A673 (cell line): ENCODE results near the gene PAPPA. TPM values are rescaled to one million over a fixed set of nuclear protein-coding genes. Genes with fewer than 3 reads are reported as not detected.

Source experiments
- BruUV-seq: library from RNA; stranded (reverse); fragments of 400-500 nt; replicated peaks from 2 replicates; lab custom pipeline; 2021; lab: Mats Ljungman, UMichigan
- CTCF ChIA-PET: fragments of 300-600 bp; sonication (Branson Sonifier 250); formaldehyde crosslinking; loops from one replicate; lab custom pipeline; 2022; ENCODE audit warnings: antibody characterized with exemption; lab: Charles Lee
- POLR2A ChIA-PET: fragments of 300-600 bp; sonication (Branson Sonifier 250); formaldehyde crosslinking; loops from one replicate; lab custom pipeline; 2022; ENCODE audit warnings: antibody characterized with exemption; ENCODE audit not compliant: low non-redundant PET; lab: Charles Lee
- DNase-seq: peaks from one replicate; pipeline ENCODE4 v3.0.0-alpha.2; 2015; ENCODE audit warnings: low spot score
- H3K27ac ChIP-seq: fragments of 200-600 bp; sonication (generic); 2 replicates; pipeline ENCODE4 v1.5.1; 2016; ENCODE audit warnings: mixed run types, low read depth, mild to moderate bottlenecking, mixed read lengths, antibody characterized with exemption, low read length; ENCODE audit not compliant: poor library complexity, severe bottlenecking
- H3K27me3 ChIP-seq: fragments of 200-600 bp; sonication (generic); replicated peaks from 2 replicates; pipeline ENCODE4 v1.6.1; 2017; ENCODE audit warnings: mixed run types, low read depth, mild to moderate bottlenecking, mixed read lengths, antibody characterized with exemption, low read length; ENCODE audit not compliant: insufficient read depth, poor library complexity
- H3K36me3 ChIP-seq: fragments of 200-600 bp; sonication (generic); 2 replicates; pipeline ENCODE4 v1.6.1; 2016; ENCODE audit warnings: mixed run types, mild to moderate bottlenecking, mixed read lengths, antibody characterized with exemption, low read length; ENCODE audit not compliant: insufficient read depth, poor library complexity, severe bottlenecking
- H3K4me1 ChIP-seq: fragments of 200-600 bp; sonication (generic); 2 replicates; pipeline ENCODE4 v1.6.1; 2017; ENCODE audit warnings: mixed run types, mild to moderate bottlenecking, mixed read lengths, antibody characterized with exemption, low read length; ENCODE audit not compliant: insufficient read depth, poor library complexity, severe bottlenecking
- H3K4me3 ChIP-seq: fragments of 200-600 bp; sonication (generic); 2 replicates; pipeline ENCODE4 v1.5.1; 2016; ENCODE audit warnings: low read depth, mixed run types, mild to moderate bottlenecking, mixed read lengths, low read length; ENCODE audit not compliant: poor library complexity, severe bottlenecking
- H3K9me3 ChIP-seq: fragments of 200-600 bp; sonication (generic); 2 replicates; pipeline ENCODE4 v1.6.1; 2016; ENCODE audit warnings: mixed run types, low read depth, mild to moderate bottlenecking, mixed read lengths, antibody characterized with exemption, low read length; ENCODE audit not compliant: poor library complexity, severe bottlenecking
- CTCF ChIP-seq: fragments of 300-800, 200-600 bp; sonication (generic); conservative IDR thresholded peaks from 2 replicates; pipeline ENCODE4 v1.5.1; 2017; ENCODE audit warnings: low read depth, mild to moderate bottlenecking, antibody characterized with exemption, low read length, moderate library complexity, mixed read lengths
- EZH2 ChIP-seq: fragments of 200-600 bp; sonication (generic); IDR thresholded peaks from 2 replicates; pipeline ENCODE4 v1.6.1; 2017; ENCODE audit warnings: borderline replicate concordance, low read depth, mild to moderate bottlenecking, mixed read lengths, antibody characterized with exemption, low read length; ENCODE audit not compliant: poor library complexity, severe bottlenecking
- intact Hi-C: fragments of 100-400 bp; cut with micrococcal nuclease; formaldehyde crosslinking; loops from one replicate; pipeline ENCODE4 v1.10.0; 2022; ENCODE audit not compliant: unreplicated experiment
- total RNA-seq: library from RNA; stranded (reverse); gene quantifications from 2 replicates; pipeline ENCODE4 v1.2.3, GENCODE V29; 2021

The PAPPA gene
- total RNA-seq, 1 experiment from 2014 or later: 47.4 TPM

- CTCF ChIA-PET: no interaction called here
- intact Hi-C loops: no loop called here
- H3K27ac ChIP-seq: no peak overlapping the region
- H3K9me3 ChIP-seq: no peaks in the 10 kb centered on the region
- POLR2A ChIA-PET: interaction anchor here (0.6 kb wide), 1 partner anchor 525 kb away, joined by 3 read pairs; no protein-coding TSS in a partner anchor
- no TSS peak for BruUV-seq
- DNase-seq: no peak
- H3K36me3 ChIP-seq: peaks cover 43% of the 10 kb centered on the region
- no peak overlapping the region for H3K4me3 ChIP-seq
- no peaks in the 10 kb centered on the region for H3K27me3 ChIP-seq
- H3K4me1 ChIP-seq: no peaks in the 10 kb centered on the region
- TF ChIP-seq CTCF (no peak), EZH2 (no peak)
Measured at GRCh38 chr9:116198344-116198743, 44.8 kb downstream of the PAPPA start.

- TF ChIP-seq CTCF (no peak), EZH2 (no peak)
- Histone ChIP-seq H3K4me1 (no peaks in the 10 kb centered on the region), H3K27ac (no peak overlapping the region), H3K36me3 (peaks cover 38% of the 10 kb centered on the region), H3K27me3 (no peaks in the 10 kb centered on the region), H3K4me3 (no peak overlapping the region), H3K9me3 (no peaks in the 10 kb centered on the region)
- DNase-seq: no peak
- CTCF ChIA-PET: no interaction called here
- POLR2A ChIA-PET: no interaction called here
- intact Hi-C loops: no loop called here
- BruUV-seq: no TSS peak
Measured at GRCh38 chr9:116202219-116202912, 48.8 kb downstream of the PAPPA start.

- no peaks in the 10 kb centered on the region for H3K9me3 ChIP-seq
- no peak overlapping the region for H3K4me3 ChIP-seq
- no peak for DNase-seq
- H3K27me3 ChIP-seq: no peaks in the 10 kb centered on the region
- CTCF ChIA-PET: no interaction called here
- BruUV-seq: no TSS peak
- POLR2A ChIA-PET: no interaction called here
- H3K27ac ChIP-seq: no peak overlapping the region
- TF ChIP-seq EZH2 (no peak), CTCF (no peak)
- peaks cover 53% of the 10 kb centered on the region for H3K36me3 ChIP-seq
- intact Hi-C loops: no loop called here
- peaks cover 13% of the 10 kb centered on the region for H3K4me1 ChIP-seq
Measured at GRCh38 chr9:116204252-116204882, 50.8 kb downstream of the PAPPA start.
